Stimulated activated CD8-positive, alpha-beta memory T cell treated with anti-CD3 and anti-CD28 coated beads, Interleukin-2, amount 100 ng/mL, for 1 hour (primary cell): ENCODE data around the gene C10orf95.
"Not testable (repeated sequence)": the region's sequence is repeated elsewhere in the genome, so short reads cannot be mapped to it uniquely, and the experiment has no call there.

ENCODE experiments used
- DNase-seq, 2 donors: peaks; one replicate each; pipeline ENCODE4 v3.0.0-alpha.2; 2020; ENCODE audit warnings: low read depth in 2 of 2

The C10orf95 gene

GRCh38 chr10:102451105-102451969 is at the start of gene C10orf95:
C10orf95 (minus strand) TSS chr10:102451543; CDS start chr10:102451093, 450 bp downstream.
- no peak for DNase-seq

- not testable (repeated sequence) for DNase-seq
Observed at GRCh38 chr10:102500686-102501085, 49.3 kb upstream of the C10orf95 start.

- no peak for DNase-seq
Observed at GRCh38 chr10:102499356-102499755, 48.0 kb upstream of the C10orf95 start.

- DNase-seq = no peak
Observed at GRCh38 chr10:102497545-102497944, 46.2 kb upstream of the C10orf95 start.

- DNase-seq = no peak
Observed at GRCh38 chr10:102493771-102494170, 42.4 kb upstream of the C10orf95 start.

- no peak for DNase-seq
Observed at GRCh38 chr10:102492983-102493382, 41.6 kb upstream of the C10orf95 start.

- no peak for DNase-seq
Observed at GRCh38 chr10:102492344-102492939, 41.1 kb upstream of the C10orf95 start.

GRCh38 chr10:102491136-102491535 is 39.8 kb upstream of the C10orf95 start:
- DNase-seq = no peak

- no peak for DNase-seq
Observed at GRCh38 chr10:102485093-102485784, 33.9 kb upstream of the C10orf95 start.

GRCh38 chr10:102484021-102484420 is 32.7 kb upstream of the C10orf95 start:
- no peak for DNase-seq

GRCh38 chr10:102480396-102480795 is 29.1 kb upstream of the C10orf95 start:
- DNase-seq = no peak

GRCh38 chr10:102479651-102480050 is 28.3 kb upstream of the C10orf95 start:
- no peak for DNase-seq

- DNase-seq = no peak
Observed at GRCh38 chr10:102476466-102477141, 25.3 kb upstream of the C10orf95 start.

- no peak for DNase-seq
Observed at GRCh38 chr10:102475451-102476040, 24.2 kb upstream of the C10orf95 start.

GRCh38 chr10:102473445-102474331 is 22.3 kb upstream of the C10orf95 start:
- DNase-seq = no peak

- no peak for DNase-seq
Observed at GRCh38 chr10:102470579-102471546, 19.5 kb upstream of the C10orf95 start.

- DNase-seq = no peak
Observed at GRCh38 chr10:102468683-102469082, 17.3 kb upstream of the C10orf95 start.

- no peak for DNase-seq
Observed at GRCh38 chr10:102467971-102468438, 16.7 kb upstream of the C10orf95 start.

- DNase-seq = no peak
Observed at GRCh38 chr10:102467318-102467717, 16.0 kb upstream of the C10orf95 start.
